ENCODE data around the gene MEF2D.

GRCh38 chr1:156465747-156466365, 34.7 kb downstream of the MEF2D start:
- TF ChIP-seq EZH2 (optimal IDR thresholded peaks at IDR 0.05; ENCODE audit: low read depth, low read length): no peak
- peak; percentile 28 for TF ChIP-seq CTCF (IDR thresholded peaks at IDR 0.05; ENCODE audit: low read length)
- no peak for TF ChIP-seq EZH2phosphoT487 (IDR thresholded peaks at IDR 0.05; ENCODE audit: low read length)

Measured in MM.1S (cell line).